DMS53 treated with DMSO at 0.1 percent for 48 hours (cell line): ENCODE measurements around the gene SH2D3C.
A peak's percentile ranks its signal among the peaks of the same experiment; 100 is the strongest.
"Not testable (repeated sequence)": the region's sequence is repeated elsewhere in the genome, so short reads cannot be mapped to it uniquely, and the experiment has no call there.

Source experiments
- DNase-seq: peaks from one replicate; lab custom pipeline; 2025; ENCODE audit not compliant: unreplicated experiment; lab: John Stamatoyannopoulos, UW

Gene SH2D3C

DNA sequence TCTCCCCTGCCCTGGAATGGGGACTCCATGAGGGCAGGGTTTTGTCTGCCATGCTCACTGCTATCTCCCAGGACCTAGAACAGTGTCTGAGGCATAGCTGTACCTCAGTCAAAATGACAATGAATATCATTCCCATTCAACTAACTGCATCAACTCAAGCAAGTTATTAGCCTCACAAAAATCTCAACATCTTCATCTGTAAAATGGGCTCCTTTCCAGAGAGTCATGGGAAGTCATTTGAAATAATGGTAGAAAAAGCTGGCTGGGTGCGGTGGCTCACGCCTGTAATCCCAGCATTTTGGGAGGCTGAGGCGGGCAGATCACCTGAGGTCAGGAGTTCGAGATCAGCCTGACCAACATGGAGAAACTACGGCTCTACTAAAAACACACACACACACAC, 9.4 kb downstream of the SH2D3C start:
- DNase-seq, result no peak

GRCh38 chr9:127768698-127769097, 9.8 kb downstream of the SH2D3C start:
- no peak for DNase-seq

DNA sequence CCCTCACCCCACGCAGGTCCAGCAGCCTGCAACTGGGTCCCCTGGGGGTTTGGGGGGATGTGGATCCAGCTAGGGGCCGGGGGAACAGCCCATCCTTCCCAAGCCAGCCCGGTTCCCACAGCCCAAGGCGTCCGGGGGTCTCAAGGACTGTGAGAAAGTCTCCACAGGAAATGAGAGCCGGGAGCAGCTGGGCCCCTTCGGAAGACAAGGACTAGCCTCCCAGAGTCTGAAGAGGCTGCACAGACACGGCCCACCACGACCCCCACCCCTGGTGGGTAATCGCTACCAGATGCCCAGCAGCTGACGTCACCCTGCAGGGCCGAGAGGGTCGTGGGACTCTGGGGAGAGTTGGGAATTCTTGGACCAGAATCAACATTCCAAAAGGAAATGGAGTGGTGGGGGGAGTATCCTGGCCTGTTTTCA, 10.5 kb downstream of the SH2D3C start:
- no peak for DNase-seq

DNA sequence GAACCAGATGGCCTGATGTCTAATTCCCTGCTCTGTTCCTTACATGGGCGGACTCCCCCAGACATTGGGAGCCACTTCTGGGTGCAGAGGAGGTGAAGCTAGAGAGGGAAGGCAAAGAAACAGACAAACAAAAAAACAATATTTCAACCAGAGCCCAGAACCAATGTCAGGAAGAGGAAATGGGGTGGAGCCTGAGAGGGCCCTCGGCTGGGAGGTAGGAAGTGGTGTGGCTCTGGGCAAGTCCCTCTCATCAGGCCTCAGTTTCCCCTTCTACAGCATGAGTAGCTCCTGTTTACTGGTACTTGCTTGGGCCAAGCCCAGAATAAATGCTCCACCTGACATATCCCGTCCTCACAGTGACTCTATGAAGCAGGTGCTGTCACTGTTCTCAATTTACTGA, 11.1 kb downstream of the SH2D3C start:
- no peak for DNase-seq

- DNase-seq, result no peak
These were observed 13.0 kb downstream of the SH2D3C start for GRCh38 chr9:127765418-127765817.

DNA sequence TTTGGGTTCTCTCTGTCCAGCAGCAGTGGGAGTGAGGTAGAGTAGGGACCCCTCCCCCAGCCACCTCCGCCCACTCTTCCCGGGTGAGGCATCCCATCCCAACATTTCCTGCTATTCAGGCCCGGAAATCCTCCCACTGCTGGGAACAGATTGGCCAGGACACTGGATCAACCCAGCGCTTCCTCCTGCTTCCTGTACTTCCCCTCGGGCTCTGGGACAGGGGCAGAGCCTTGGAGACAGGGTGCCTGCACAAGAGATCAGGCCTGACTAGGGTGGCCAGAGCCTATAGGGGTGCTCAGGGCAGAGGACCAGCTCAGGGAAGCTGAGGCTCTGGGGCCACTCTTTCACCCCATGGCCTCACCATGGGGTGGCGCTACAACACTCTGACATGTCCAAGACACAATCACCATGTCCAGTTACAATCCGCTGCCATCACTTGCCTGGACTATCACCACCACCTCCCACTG, 14.5 kb downstream of the SH2D3C start:
- peak; percentile 10 for DNase-seq

- DNase-seq, result no peak
These were observed 16.3 kb downstream of the SH2D3C start for GRCh38 chr9:127762111-127762676.

GRCh38 chr9:127761491-127761956, 16.9 kb downstream of the SH2D3C start:
- DNase-seq, result no peak

GRCh38 chr9:127761061-127761460, 17.4 kb downstream of the SH2D3C start:
- DNase-seq, result no peak

GRCh38 chr9:127758843-127759242, 19.6 kb downstream of the SH2D3C start:
- DNase-seq, result no peak

GRCh38 chr9:127756776-127757175, 21.7 kb downstream of the SH2D3C start:
- not testable (repeated sequence) for DNase-seq

DNA sequence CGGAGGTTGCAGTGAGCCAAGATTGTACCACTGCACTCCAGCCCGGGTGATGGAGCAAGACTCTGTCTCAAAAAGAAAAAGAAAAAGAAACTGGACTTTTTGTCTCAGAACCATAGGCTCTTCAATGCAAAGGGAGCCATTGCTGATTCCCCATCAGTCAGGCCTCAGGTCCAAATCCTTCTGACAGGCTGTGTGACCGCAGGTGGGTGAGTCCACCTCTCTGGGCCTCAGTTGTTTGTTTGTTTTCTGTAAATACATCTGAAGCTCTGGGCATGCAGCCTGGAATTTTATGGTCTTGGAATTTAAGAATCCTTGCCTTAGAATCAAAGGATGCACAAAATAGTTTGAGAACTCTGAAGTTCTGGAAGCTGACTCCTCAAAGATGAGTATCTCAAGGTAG, 22.2 kb downstream of the SH2D3C start:
- DNase-seq, result no peak

GRCh38 chr9:127755061-127756060, 23.1 kb downstream of the SH2D3C start:
- peak; percentile 12 for DNase-seq

- DNase-seq, result no peak
These were observed 24.1 kb downstream of the SH2D3C start for GRCh38 chr9:127754099-127755060.

- no peak for DNase-seq
These were observed 24.8 kb downstream of the SH2D3C start for GRCh38 chr9:127753622-127754021.

GRCh38 chr9:127753148-127753547, 25.3 kb downstream of the SH2D3C start:
- no peak for DNase-seq

GRCh38 chr9:127751269-127752054, 27.0 kb downstream of the SH2D3C start:
- no peak for DNase-seq

GRCh38 chr9:127749090-127749787, 29.2 kb downstream of the SH2D3C start:
- DNase-seq, result no peak

GRCh38 chr9:127746959-127747569, 31.4 kb downstream of the SH2D3C start:
- DNase-seq, result no peak
